NCI-H146 (cell line): Measurements from ENCODE around the gene CYGB.
"Not testable (repeated sequence)": the region's sequence is repeated elsewhere in the genome, so short reads cannot be mapped to it uniquely, and the experiment has no call there.

Experiments
- DNase-seq: peaks from one replicate; lab custom pipeline; 2025; lab: John Stamatoyannopoulos, UW

The CYGB gene

DNA sequence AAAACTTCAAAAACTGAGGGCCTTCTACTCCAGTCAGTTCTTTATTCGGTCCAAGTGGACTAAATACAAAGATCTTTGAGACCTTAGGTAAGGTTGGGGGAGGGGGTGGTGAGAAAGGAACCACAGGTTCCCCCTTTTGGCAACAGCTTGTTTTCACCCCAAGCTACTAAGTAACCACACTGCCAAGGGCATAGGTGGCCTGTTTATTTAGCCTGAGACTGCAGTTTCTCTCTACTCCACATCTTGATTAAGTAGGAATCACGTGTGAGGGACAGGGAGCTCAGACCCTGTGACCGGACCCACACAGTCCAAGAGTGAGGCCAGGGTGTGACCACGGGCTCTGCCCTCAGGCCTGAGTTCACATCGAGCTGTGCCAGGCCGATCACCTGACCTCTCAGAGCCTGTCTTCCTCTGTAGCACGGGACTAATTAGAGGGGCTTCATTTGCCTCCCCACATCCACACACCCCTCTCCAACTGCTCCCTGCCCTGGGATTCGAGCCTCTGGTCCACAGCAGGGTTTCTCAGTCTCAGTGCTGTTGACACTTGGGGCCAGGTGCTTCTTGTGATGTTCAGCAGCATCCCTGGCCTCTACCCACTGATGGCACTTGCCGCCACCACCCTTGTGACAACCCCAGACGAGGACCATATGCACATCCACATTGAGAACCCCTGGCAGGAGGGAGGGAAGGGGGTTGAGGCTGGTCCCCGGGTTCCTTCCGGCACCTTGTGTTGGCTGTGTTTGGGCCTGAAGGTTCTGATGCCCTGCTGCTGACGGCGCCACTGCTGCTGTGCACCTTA lies 30.3 kb upstream of the CYGB start:
- DNase-seq = no peak

DNA sequence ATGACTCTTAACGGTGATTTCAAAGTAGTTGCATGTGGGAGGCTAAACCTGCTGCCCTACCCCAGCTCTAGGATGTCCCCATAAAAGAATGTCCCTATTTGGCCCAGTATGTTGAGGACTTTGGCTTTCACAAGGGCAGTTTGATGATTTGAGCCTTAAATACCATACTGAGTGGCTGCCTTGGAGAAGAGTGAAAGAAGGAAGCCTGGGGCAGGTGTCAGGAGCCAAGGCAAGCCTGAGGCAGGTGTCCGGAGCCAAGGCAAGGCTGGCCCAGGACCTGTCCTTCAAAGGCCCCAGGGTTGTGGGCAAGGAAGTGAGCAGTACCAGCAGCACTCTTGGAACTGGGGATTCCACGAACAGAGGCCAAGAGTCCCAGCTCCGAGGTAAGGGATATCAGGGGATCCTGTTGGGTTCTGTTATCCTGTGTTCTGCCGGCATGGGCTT lies 29.5 kb upstream of the CYGB start:
- no peak for DNase-seq

DNA sequence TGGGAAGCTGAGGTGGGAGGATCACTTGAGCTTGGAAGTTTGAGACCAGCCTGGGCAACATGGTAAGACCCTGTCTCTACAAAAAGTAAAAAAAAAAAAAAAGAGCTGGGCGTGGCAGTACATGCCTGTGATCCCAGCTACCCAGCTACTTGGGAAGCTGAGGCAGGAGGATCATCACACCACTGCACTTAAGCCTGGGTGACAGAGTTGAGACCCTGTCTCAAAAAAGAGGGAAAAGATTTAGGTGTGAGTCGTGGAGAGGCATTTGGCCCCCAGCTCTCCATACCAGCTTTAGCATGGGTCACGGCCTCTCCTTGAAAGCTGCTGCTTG lies 29.1 kb upstream of the CYGB start:
- DNase-seq = no peak

DNA sequence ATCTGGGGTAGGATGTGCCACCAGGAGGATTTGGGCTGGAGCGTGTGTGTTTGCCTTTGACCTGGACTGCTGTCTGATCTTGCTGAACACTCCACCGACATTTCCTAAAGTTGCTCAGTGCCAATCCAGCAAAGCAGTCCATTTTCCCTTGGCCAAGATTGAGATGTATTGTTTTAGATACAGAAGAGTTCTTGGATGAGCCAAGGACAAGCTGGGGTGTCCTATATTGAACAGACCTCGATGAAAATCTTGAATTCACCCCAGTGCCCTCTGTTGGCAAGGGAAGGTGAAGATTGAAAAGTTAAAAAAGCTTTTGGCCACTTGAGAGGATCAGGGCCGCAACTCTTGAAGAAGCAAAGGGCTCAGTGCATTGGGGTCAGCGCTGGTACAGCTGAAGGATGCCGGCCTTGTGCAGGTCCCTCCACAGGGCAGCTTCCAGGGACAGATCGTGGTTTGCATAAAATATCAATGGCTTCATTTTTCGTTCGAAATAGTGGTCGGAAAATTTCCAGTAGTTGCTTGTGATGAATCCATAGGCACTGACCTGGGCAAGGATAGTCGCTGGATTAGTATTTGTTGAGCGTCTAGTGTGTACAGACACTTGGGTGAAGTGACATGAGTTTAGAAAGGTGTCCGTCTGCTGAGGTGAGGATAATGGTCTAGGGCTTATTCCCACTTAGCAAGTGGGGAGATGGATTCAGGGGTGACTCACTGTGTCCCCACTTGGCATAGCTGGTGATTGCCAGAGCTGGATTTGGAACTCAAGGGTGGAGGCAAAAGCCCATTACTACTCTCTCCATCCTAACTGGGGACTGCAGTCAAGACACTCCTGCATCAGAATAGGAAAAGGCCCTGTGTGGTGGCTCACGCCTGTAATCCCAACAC lies 28.5 kb upstream of the CYGB start:
- no peak for DNase-seq

DNA sequence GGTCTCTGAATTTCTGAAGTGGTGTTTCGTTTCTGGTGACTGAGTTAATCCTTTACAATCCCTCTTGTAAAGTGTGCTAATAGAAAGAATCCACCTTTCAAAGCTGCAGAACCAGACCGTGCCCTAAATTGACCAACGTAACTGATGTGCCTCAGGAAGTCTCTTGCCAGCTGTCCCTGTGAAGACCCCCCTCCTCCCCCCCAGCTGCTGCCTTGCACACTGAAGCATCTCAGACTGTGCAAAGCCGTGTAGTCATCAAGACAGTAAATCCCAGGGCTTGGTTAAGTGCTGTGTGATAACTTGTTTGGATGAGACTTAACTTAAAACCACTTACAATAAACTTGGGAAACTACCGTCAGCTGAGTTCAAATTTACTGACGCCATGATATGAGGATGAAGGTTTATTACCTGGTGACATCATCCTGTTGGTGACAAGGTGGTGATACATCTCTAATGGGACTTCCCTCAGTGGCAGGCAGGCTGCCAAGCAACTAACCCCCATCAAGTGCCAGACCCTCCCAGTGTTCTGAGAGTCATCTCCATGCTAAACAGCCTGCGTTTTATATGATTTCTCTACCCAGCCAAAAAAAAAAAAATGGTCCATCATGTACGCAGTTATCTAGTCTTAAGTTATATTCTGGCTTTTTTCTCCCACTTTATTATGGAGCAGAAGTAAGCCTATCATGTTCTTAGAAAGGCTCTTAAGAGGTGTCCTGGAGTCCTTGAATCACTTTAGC lies 27.6 kb upstream of the CYGB start:
- DNase-seq = not testable (repeated sequence)

DNA sequence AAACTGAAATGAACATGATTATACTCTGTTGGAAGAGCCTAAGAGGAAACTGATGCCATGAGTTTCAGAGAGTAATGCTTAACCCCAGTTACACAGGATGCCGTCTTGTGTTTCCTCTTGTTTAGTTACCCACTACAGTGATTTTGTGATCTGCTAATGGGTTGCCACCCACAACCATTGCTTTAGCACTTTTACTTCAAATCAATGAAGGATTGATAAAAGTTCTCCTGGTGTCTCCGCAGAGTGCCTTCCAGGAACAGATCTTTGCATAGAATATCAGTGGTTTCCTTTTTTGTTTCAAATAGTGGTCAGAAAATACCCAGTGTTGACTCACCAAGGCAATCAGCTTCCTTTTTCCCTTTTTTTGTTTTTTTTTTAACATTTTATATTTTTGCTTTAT lies 25.9 kb upstream of the CYGB start:
- DNase-seq = not testable (repeated sequence)

DNA sequence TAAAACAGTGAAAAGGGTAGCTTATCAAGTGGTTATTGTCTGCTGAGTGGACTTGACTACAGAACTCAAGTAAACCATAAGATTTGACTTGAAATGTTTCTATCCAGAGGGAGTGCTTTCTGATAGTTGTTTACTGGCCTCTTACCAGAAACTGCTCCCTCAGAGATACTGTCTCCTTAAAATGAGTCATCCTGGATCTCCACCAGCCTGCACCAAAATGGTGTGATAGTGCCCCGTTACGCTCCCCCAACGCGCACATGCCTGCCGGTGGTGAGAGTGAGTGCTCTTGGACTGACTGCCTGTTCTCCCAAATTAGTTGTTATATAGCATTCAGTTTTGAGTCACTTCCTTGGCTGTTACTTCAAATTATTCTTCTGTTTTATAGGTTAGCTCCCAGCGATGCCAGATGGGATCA lies 25.2 kb upstream of the CYGB start:
- DNase-seq = no peak

DNA sequence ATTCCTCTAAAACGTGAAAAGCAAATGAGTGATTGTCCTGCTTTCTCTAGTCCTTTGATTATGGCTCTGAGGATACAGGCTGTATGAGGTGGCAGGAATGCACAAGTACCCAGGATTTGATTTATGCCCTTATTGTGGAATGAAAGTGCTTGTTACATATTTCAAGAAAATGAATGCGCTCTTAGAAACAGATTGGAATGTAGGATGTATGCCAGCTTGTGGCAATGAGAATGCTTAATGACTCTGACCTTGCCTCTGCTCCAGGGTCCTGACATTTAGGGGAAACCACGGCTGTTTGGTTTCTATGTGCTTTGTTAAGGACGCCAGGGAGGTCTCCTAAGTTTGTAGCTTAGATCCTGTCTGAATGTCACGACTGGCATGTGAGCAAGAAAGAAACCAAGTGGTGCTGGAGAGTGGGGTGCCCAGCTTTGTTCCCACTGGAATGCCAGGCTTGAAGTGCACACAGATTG lies 24.3 kb upstream of the CYGB start:
- no peak for DNase-seq

DNA sequence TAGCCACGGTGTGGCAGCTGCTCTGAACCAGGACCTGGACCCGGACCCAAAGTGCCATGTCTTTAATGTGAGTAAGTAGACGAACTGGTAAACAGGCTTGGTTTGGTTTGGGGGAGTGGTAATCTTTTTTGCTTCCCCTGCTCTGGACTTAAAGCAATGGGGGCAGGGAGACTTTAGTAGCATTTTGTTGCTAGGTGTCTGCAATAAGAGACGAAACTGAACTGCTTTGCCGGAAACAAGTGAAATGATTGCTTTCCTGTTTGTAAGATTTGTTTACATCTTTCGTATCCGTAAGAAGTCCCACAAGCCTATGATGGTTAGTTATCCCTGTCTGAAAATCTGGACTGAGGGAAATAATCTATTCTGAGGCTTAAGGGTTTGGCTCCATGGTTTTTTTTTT lies 23.8 kb upstream of the CYGB start:
- no peak for DNase-seq

DNA sequence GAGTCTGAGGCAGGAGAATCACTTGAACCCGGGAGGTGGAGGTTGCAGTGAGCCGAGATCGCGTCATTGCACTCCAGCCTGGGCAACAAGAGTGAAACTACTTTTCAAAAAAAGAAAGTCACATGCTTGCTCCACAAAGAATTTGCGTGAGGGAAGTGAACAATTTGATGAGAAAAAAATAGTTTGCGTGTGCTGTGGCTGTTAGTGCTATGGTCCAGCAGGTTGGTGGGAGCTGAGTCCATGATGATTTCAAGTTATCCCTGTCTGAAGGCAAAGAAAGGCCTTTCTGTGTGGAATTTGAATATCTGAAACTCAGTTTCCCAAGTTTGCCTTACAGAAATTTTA lies 23.3 kb upstream of the CYGB start:
- no peak for DNase-seq

DNA sequence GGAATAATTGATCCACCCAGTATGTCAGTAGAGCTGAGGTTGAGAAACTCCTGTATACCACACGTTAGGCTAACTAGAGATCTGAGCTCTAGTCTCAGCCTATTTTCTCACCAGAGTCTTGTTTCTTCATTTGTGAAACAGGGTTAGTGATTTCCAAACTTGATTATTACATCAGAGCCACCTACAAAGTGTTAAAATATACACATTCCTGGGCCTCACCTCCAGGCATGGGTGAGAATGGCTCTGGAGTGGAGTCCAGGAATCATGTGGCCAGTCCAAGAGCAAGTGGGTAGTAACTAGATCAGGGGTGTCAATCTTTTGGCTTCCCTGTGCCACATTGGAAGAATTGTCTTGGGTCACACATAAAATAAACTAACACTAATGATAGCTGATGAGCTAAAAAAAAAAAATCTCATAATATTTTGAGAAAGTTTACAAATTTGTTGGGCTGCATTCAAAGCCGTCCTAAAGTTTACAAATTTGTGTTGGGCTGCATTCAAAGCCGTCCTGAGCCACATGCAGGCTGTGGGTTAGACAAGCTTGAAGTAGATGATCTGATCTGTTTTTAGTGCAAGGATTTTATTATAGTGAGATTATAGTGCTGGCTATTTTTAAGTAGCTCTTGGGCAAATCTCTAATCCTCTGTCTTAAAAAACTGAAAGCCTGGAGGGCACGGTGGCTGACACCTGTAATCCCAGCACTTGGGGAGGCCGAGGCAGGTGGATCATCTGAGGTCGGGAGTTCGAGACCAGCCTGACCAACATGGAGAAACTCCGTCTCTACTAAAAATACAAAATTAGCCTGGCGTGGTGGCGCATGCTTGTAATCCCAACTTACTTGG lies 22.7 kb upstream of the CYGB start:
- DNase-seq = no peak

DNA sequence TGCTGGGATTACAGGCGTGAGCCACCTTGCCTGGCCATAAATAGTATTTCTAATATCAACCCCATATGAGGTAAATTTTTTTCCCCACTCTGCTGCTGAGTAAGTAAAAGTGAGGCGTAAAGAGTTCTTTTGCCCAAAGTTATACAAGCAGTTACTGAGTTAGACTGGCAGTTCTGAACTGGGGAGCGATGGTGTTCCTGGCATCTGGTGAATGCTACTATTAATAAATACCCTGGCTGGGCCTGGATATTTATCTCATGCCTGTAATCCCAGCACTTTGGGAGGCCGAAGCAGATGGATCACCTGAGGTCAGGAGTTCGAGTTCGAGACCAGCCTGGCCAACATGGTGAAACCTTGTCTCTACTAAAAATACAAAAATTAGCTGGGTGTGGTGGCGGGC lies 22.0 kb upstream of the CYGB start:
- not testable (repeated sequence) for DNase-seq

DNA sequence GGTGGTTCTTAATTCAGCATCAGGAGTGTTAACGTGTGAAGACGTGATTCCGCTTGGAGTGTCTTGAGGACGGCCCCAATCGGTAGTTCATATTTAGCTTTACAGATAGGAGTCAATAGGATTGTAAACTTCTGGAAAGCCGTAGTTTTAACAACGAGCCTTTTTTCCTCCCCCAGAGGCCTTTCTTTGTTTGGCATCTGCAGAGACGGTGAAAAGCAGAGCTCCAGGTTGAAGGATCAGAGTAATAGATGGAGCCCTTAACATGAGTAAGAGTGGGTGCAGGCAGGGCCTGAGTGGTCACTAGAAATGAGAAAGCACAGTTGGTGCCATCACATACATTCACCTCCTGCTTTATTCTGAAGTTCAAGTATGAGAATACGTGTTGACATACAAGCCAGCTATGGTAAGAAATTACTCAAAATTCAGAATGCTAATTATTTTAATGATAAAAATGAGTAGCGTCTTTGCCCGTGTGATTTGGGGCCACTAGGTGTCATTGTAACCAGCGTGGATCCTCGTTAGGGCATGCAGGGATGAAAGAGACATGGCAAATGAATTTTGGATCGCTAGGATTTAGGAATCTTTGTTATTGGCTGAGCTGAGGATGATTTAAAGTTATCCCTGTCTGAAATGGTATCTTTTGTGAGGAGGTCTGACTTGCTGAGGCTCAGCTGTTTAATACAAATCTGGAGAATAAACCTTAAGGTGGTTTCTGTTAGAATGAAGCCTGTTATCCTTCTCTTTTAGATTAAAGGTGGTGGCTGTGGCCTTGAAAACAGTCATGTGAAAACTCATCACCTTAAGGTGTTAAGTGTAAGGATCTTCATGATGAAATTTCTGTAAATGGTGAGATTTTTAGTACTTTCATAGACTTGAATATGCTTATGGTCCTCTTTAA lies 20.9 kb upstream of the CYGB start:
- DNase-seq = peak; percentile 17

DNA sequence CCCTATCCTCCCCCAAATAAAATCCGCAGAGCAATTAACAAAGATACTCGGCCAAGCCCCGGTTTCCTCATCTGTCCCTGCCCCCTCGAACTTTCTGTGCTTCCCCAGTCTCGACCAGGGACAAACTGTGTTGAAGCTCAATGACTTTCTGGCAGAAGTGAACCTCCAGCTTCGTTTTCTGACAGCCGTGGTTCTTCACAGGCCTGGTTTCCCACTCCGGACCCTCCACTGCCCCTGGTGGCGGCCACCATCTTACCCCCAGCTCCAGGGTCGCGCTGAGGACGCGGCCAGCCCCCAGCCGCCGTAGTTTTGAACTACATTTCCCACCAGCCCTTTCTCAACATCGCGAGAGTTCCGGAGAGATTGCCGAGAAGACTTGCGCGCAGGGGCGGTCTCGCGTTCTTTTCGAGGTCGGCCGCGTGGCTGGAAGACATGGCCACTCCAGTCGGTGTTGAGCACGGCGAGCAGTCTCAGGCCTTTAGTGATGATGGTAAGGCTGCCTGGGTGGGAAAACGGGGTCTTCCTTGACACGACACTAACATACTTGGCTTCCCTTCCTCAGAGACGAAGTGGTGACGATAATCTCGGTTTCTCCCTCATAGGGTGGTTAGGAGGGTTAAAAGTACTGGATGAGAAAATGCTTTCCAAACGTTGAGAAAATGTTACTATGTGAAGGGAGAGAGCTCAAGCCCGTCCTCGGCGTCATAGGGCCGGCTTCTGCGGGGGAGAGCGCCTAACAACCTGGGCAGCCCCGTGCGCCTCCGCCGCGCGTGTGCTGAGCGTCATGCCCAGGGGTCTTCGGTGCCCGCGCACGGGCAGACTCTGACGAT lies 20.1 kb upstream of the CYGB start:
- DNase-seq = peak; percentile 97

DNA sequence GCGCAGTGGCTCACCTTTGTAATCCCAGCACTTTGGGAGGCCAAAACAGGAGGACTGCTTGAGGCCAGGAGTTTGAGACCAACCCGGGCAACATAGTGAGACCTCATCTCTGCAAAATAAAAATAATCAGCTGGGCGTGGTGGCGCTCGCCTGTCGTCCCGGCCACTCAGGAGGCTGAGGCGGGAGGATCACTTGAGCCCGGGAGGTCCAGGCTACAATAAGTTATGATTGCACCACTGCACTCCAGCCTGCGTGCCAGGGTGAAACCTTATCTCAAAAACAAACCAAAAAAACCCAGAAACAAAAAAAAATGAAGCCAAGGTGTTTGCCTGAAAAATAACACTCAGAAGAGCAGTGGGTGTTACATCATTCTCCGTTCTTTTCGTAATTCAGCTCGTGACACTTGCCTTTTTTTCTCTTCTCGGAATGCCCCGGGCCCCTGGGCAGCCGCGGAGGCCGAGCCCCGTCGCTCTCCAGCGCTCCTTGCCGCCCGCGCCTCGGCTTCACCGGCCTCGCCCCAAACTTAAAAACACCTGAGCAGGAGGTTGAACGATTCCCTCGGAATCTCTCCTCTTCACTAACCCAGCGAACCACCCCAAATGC lies 19.4 kb upstream of the CYGB start:
- DNase-seq = peak; percentile 44

DNA sequence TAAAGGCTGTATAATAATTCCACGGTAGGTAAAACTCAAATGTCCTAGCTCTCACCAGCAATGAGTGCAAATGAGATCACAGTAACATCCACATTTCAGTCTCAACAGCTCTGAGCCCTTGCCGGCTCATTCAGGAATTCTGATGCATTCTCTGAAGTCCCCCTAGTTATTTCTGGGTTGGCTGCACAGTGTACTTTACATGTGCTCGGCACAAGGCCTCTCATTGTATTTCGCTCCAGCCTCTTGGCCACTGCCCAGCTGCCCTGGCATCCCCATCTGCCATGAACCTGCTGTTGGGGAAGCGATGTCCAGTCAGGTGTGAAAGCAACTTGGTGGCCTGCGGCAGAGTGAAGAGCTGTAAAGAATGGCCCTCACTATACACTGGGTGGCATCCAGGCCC lies 16.6 kb upstream of the CYGB start:
- no peak for DNase-seq

DNA sequence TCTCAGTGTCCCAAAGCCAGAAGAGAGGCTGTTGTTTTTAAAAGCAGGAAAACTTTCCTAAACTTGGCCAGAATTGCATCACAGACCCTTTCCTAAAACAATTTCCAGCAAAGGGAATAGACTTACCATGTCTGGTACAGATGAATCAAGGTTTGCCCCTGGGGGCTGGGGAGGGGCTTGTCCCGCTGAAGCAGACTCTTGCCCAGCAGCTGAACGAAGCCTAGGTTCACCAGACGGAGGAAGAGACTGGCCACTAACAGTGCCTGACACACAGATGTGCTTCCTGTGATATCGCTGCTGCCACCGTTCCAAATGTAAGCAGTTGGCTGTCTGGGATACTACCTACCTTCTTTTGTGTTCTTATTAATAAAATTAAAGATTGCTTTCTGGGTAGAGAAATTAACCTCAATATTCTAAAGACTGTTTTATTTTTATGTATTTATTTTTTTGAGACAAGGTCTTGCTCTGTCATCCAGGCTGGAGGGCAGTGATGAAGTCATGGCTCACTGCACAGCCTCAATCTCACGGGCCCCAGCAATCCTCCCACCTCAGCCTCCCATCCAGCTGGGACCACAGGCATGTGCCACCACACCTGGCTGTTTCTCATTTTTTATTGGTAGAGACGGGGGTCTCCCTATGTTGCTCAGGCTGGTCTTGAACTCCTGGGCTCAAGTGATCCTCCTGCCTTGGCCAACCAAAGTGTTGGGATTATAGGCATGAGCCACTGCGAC lies 15.8 kb upstream of the CYGB start:
- no peak for DNase-seq

DNA sequence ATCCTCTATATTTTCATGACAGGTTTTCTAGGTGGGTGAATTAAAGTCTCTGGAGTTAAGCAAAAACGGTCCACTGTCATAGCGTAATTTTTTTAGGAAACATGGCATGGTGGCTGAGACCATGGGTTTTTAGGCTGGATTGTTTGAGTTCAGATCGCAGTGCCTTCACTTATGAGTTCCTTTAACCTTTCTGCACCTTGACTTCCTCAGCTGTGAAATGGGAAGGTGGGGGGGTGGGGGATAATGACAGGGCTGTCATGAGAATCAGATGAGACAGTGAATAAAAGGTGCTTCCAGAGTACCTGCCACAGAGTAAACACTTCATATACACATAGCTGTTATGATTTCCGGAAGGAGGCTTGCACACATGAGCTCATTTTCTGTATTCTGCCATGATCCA lies 14.2 kb upstream of the CYGB start:
- no peak for DNase-seq
